SKM-1 (cell line): ENCODE data around the gene CYLD.

Experiments
- DNase-seq: peaks from one replicate; lab custom pipeline; 2025; ENCODE audit not compliant: unreplicated experiment; lab: John Stamatoyannopoulos, UW

CYLD gene

DNA sequence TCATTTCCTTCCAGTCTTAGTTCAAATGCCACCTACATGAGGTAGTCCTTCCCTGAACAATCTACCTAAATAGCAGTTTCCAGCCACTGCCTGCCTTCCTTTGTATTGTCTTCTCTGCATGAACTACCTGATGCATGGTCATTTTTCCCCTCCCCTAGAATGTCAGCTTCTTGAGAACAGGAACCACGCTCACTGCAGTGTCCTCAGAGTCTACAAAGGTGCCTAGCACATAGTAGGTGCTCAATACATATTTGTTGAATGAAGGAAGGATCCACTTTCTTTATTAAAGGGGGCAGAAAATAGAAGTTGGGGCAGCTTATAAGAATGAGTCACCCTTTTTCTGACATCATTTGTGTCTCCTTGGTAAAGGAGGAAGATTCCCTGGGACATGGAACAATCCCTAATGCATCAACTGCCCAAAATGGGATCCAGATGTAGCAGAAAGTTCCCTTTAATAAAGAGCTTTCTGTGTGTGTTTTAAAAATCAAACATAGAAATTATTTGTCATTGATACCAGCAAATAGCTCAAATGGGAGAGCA, 4.4 kb upstream of the CYLD start:
- DNase-seq = no peak

DNA sequence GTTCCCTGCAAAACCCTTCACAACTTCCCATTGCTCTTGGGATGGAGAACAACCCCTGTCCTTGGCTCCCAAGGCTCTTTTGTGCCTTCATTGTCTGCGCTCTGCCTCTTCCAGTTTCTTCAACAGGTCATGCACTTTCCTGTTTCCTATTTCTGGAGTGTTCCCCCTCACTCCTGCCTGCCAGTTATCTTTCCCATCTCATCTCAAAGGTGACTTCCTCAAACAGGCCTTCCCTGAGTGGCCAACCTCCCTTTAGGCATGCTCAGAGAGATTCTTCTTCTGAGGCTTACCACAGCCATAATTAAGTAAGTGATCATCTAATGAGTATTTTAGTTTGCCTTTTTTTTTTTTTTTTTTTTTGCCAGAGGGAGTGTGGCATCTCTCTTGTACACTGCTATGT, 2.9 kb upstream of the CYLD start:
- DNase-seq = no peak

DNA sequence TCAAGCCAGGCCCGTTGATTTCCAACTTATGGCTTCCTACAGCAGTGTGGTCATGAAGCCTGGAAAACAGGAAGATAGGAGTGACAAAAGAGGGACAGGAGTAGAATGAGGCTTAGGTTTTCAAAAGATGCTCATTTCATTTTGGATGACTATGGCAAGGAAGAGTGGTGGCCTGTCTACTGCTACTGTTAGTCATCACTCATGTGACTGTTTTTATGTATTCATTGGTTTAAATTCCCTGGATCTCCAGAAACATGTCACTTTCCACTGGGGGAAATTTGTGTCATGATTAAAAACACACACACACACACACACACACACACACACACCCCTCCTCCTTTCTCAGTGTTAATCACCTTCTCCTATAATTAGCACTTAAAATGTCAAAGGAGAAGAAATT, 1.1 kb upstream of the CYLD start:
- no peak for DNase-seq

DNA sequence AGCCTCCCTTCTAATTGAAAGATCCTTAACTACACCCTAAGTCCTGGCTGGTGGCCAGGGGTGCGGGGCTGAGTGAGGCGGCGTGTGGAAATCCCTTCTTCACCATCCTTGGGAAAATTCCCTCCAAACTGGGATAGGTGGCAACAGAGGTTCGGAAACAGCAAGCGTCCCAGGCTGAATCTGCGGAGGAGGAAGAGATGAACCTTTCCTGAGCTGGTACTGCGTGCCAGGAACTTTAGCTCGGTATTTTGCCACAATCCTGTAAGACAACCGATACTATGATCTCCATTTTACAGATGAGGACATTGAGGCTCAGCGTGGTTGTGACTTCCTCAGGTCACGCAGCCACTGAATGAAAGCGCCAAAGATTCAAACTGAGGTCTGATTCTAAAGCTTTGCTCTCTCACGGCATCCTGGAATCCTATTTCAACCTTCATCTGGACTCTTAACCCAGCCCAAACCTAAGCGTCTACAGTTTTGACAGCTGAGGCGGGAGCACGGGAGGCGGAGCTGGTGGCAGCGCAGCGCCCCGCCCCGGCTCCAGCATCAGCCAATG, 583 bp upstream of the CYLD start:
- no peak for DNase-seq

DNA sequence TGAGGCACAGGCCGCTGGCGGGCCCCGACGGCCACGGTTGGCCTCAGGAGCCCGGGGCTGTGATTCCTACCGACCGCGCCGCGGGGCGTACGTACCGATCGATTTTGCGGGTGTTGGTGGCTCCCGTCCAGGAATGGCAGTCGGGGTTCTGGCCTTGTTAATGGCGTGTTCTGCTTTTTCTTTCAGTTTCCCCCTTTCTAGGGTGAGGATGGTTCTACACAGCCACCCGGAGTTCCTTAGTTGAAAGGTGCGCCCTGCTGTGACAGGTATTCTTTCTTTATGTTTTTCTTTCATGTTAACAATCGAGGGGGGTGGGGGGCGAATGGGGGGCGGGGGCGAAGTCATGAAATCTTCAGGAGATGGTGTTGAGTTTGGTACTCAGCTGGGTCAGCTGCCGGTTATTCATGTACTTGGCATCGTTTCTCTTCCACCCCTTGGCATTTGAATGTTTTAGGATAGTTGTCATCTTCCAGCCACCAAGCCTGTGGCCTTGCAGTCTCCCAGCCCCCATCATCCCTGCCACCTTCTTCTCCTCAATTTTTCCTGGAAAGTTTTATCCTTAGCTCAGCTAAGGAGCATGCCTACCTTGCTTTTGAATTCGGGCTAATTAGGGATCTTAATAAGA, 802 bp downstream of the CYLD start:
- DNase-seq = no peak

DNA sequence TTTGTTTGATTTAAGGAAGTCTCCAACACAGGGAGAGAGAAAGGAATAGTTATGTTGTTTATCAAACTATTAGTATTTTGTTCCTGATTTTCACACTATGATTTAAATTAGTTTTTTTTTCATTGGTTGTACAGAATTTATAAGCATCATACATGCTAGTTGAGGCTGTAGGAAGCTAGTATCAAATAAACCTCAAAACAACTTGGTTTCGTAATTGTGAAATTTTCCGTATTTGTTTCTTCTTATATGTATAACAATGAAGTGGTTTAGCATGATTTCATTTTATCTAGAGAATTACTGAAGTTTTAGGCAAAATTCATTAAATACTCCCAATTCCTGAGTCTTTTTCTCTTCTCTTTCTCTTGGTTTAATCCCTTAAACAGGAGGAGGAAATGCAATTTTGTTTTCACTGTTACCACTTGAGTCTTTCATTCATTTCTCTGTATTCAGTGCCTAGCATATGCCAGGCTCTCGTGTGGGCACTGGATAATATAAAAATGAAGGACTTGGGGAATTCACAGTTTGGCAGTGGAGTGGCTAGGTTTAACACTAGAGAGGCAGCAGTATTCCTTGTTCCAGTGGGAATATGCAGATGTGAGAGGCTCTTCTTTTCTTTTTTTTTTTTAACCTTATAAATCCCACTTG, 1.8 kb downstream of the CYLD start:
- DNase-seq = no peak

DNA sequence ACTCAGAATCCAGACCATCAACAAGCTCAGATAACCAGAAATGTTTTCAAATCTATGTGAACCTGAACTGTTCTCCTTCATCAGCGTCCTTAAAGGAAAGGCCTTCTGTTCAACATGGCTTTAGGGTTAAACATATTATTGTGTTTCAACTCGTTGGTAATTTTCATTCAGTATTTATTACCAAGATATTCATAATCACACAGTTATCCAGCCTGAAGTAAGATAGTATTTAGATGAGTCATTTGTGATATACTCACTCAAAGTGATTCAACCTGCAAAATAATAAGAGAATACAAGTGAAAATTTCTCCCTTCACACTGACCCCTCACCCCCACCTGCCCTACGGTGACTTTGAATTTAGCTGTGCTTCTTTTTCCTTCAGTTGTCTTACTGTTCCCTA, 3.0 kb downstream of the CYLD start:
- no peak for DNase-seq

DNA sequence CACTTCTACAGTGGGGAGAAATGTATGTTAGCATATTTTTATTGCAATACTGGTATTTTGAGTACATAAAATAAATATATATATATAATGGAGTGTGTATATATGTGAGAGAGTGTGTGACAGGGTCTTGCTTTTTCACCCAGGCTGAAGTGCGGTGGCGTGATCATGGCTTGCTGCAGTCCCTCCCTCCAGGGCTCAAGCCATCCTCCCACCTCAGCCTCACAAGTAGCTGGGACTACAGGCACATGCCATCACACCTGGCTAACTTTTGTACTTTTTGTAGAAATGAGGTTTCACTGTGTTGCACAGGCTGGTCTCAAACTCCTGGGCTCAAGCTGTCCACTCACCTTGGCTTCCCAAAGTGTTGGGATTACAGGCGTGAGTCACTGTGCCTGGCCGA, 4.1 kb downstream of the CYLD start:
- DNase-seq = no peak

DNA sequence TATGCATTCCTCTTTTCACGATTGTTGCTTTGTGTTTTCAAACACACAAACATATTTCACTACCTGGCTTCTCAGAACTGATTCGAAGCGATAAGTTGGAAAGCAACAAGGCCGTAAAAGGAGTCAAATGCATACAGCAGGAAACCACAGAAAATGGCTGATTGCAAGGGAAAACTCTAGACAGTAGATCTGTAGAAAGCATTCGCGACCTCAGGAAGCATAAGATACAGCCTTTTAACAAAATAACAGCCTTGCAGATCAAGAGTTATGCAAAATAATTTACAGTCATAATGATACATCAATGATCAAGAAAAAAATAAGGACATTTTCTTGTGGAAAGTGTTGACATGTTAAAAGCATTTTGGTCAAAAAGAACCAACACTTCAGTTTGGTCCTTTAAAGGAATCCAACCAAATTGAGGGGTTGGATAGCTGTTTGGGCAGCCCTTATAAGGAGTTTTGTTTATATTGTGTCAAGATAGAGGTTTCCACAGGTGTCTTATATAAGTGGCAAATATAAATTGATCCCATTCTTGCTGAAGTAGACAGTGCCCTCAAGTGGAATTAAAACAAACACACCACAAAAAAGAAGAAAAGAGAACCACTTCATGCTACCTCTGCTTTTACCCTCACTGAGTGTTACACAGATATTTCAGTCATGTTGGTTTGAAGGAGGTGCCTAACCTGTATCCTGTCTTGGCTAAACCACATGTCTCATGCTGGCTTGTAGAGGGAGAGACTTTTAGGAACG, 5.5 kb downstream of the CYLD start:
- DNase-seq = peak; percentile 60

DNA sequence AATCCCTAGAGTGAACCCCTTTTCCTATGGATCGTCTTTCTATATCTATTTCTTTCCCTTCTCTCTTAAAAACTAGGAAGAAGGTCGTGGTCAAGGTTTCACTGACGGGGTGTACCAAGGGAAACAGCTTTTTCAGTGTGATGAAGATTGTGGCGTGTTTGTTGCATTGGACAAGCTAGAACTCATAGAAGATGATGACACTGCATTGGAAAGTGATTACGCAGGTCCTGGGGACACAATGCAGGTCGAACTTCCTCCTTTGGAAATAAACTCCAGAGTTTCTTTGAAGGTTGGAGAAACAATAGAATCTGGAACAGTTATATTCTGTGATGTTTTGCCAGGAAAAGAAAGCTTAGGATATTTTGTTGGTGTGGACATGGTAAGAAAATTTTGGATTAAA, 9.6 kb downstream of the CYLD start:
- DNase-seq = no peak

DNA sequence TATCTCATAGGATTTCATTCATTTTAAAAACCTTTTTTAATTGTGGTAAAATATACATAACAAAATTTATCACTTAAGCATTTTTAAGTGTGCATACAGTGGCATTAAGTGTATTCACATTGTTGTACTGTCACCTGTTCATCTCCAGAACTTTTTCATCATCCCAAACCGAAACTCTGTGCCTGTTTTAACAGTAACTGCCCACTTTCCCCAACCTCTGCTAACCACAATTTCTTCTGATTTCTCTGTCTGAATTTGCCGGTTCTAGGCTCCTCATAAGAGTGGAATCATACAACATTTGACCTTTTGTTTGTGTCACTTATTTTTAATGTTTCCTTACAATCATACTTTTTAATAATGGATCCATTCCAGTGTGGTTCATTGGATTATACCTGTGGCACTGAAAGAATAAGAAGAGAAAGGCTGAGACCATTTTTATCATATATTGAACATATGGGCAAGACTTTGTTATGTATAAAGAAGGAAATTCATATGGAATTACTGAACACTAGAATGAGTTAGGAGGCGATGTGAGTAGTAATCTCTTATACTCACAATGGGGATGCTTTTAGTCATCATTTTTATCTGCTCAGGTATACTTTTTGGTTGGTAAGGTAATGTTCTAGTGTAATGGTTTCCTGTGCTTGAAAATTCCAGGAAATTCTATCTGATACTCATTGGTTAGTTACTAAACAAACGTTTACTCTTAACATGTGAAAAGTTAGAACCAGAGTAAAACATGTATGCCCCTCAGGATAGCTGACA, 10.8 kb downstream of the CYLD start:
- DNase-seq = no peak

DNA sequence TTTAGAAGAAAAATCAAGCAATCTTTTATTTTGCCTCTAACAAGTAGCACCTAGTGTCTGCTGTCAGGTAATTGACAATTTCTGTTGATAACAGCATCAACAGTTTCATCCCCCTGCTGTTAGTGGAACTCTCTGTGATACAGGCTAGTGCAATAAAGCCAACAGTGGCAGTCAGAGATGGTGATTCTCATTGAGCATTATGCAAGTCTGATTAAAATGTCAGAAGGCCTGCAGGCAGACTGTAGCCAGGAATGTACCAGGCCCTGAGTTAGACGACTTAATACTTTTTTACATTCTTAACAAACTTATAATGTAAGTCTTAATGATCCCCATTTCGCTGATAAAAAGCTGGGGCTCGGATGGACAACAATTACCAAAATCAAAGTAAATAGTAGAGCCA, 14.6 kb downstream of the CYLD start:
- DNase-seq = no peak

DNA sequence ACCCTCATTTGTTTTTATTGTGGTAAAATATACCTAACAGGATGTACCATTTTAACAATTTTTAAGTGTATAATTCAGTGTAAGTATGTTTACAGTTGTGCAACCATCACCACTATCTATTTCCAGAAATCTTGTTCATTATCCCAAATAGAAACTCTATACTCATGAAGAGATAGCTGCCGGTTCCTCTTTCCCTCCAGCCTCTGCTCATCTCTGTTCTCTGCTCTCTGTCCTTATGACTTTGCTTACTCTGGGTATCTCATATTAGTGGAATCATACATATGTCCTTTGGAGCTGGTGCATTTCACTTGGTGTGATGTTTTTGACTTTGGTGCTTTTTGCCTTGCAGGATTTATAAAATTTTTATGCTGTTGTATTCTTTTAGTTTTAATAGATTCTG, 19.4 kb downstream of the CYLD start:
- DNase-seq = no peak

DNA sequence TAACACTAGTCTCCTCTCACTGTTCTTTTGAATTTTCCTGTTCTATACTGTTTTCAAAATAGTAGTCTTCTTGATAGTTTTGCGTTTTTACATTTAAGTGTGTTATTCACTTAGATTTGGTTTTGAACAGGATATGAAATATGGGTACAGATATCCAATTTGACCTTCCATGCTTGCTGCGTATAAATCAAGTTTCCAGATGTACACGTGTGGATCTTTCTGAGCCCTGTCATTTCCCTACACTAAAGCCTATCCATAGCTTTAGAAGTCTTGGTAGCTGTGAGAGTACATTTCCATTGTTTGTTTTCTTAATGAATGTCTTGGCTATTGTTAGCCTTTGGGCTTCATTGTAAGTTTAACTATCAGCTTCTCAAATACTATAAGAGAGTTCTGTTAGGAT, 20.4 kb downstream of the CYLD start:
- DNase-seq = no peak

DNA sequence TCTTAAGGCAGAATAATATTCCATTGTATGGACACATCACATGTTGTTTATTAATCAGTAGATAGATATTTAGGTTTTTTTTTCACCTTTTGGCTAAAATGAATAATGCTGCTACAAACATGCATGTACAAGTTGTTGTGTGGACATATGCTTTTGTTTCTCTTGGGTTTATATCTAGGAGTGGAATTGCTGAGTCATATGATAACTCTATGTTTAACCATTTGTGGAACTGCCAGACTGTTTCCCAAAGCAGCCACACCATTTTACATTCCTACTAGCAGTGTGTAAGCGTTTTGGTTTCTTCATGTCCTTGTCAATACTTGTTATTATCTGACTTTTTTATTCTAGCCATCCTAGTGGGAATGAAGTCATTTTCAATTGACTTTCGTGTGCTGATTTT, 21.3 kb downstream of the CYLD start:
- no peak for DNase-seq

DNA sequence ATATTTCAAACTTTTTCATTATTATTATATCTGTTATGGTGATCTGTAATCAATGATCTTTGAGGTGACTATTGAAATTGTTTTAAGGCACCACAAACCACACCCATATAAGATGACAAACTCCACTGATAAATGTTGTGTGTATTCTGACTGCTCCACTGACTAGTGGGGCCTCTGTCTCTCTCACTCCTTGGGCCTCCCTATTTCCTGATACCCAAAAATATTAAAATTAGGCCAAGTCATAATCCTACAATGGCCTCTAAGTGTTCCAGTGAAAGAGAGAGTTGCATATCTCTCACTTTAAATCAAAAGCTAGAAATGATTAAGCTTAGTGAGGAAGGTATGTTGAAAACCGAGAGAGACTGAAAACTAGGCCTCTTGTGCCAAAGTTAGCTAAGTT, 23.4 kb downstream of the CYLD start:
- no peak for DNase-seq

DNA sequence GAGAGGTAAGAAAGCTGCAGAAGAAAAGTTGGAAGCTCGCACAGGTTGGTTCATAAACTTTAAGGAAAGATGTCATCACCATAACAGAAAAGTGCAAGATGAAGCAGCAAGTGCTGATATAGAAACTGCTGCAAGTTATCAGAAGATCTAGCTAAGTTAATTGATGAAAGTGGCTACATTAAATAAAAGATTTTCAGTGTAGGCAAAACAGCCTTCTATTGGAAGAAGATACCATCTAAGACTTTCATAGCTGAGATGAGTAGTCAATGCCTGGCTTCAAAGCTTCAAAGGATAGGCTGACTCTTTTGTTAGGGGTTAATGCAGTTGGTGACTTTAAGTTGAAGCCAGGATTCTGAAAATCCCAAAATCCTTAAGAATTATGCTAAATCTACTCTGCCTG, 24.0 kb downstream of the CYLD start:
- DNase-seq = no peak

DNA sequence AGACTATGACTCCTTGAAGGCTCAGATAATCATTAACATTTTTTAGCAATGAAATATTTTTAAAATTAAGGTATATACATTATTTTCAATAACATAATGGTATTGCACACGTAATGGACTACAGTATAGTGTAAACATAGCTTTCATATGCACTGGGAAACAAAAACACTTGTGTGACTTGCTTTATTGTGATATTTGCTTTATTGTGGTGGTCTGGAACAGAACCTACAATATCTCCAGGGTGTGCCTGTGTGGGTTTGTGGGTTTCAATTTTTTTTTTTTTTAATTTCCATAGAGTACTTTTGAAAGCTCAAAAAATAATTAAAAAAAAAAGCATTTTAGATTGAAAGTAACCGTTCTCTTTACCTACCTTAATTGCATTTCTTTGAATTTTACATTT, 25.3 kb downstream of the CYLD start:
- DNase-seq = no peak

DNA sequence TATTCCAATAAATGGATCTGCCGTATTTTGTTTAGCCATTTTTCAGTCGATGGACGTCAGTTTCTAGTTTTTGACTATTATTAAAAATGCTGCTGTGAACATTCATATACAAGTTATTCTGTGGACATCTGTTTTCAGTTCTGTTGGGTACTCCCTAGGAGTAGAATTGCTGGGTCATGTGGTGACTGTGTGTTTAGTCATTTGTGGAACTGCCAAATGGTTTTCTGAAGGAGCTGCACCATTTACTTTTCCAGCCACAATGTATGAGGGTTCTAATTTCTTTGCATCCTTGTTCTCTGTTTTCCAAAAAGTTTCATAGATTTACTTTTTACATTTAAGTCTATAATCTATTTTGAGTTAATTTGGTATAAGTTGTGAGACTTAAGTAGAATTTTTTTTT, 29.5 kb downstream of the CYLD start:
- no peak for DNase-seq

DNA sequence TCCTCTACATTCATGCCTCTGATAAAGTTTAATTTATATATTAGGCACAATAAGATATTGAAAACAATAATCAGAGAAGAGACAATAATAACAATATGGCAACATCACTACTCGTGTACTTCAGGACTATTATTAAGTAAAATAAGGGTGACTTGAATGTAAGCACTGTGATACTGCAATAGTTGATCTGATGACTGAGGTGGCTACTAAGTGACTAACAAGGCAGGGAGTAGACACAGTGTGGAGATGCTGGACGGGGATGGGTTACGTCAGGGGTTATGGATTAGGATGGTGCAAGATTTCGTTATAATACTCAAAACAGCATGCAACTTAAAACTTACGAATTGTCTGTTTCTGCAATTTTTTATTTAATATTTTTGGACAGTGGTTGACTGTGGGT, 32.5 kb downstream of the CYLD start:
- no peak for DNase-seq

DNA sequence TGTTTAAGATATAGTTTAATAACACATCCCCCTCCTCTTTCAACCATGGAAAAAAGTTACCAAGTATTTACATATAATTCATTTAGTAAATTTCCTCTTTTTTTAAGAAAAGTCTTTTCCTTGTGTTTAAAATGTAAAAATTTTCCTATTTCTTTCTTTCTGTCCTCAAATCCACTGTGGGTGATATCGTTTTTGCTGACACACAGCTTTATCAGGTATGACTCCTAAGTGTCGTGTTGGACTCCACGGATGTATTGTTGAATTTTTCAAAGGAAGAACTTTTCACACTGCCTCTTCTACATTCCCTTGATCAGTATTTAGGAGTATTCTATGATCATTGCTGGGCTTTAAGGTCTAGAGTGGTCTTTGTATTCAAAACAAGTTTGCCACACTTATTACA, 33.1 kb downstream of the CYLD start:
- no peak for DNase-seq
